ENCODE results near the gene MRPL36. TPM values are rescaled to one million over a fixed set of nuclear protein-coding genes. Genes with fewer than 3 reads are reported as not detected.

MRPL36 gene
- polyA plus RNA-seq, 5 donors, result 22.7 to 32.5 (median 27.5) TPM

DNA sequence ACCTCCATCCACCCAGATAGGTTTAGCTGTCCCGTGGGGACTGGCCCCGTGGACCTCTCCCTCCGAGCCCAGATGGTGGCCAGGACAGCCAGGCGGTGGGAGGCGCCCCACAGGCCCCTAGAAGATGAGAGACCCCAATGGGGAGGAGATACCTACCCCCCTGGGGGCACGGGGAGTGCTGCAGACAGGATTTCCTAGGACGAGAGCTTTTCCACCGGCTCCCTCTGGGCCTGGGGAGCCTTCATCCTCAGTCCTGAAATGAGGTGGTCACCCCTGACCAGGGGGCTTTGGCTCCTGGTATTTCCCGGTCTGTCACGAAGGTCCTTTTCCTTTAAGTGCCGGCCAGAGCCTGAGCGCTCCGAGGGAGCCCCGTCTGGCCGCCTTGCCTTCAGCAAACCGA, 46.8 kb downstream of the MRPL36 start:
- DNase-seq, result no peak

DNA sequence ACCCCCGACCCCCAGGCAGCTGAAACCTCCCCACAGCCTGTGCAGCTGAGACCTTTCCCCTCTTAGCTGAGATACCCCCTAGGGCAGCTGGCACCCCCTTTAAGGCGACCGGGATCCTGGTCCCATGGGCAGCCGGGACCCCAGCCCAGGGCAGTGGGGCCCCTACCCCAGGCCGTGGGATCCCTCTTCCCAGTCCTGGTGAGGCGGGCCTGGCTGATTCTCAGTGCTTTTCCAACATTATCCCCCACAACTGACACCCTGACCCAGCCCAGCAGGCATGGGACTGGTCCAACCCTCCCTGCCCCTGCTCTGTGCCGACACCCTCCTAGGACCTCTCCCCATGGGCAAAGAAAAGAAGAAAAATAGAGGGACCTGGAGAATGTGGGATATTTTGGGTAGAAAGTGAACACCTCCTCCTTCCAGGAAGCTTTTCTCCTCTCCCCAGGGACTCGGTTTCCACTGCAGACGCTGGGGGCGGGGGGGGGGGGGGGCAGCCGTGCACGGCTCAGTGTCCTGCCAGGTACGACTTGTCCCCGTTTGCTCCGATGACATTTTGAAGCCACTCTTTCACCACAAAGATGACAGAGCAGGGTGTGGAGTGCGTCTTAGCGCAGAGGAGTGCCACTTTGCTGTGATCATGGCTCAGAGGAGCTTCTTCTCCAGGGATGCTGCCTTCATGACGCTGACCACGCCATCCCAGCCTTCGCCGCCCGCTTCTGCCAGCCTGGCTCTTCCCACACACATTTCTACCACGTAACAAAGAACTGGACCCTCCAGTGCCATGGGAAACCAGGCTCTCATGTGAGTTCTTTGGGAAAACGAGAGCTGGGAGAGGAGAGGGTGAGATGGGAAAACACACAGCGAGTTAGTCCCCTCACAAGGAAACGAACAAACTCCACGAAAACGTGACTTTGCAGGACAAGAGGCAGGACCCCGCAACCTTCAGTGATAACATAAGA, 47.5 kb downstream of the MRPL36 start:
- no peak for DNase-seq

- DNase-seq, result no peak
Observed at GRCh38 chr5:1751026-1751863, 48.4 kb downstream of the MRPL36 start.

- DNase-seq, result no peak
Observed at GRCh38 chr5:1750469-1750868, 49.2 kb downstream of the MRPL36 start.

DNA sequence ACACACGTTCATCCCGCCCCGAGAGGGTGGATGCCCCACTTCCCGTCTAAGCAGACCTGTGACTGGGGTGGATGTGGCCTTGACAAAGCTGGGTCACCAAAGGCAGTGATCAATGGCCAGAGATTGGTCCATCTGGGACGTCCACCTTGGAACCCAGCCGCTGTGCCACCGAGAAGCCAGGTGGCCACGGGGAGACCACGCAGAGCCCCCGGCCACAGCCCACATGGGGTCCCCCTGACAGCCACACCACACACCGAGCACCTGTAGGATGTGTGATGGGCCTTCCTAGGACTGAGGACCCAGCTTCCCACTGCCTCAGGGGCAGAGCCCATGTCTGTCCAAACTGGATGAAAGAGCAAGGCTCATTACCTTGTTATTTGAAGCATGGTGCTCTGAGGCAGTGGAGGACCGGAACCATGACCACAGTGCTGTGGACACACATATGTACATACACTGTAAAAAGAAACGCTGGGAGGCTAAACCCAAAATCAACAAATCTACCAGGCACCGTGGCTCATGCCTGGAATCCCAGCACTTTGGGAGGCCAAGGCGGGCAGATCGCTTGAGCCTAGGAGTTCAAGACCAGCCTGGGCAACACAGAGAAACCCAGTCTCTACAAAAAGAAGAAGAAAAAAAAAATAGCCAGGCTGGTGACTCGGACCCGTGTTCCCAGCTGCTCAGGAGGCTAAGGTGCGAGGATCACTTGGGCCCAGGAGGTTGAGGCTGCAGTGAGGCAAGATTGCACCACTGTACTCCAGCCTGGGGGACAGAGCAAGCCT, 50.1 kb downstream of the MRPL36 start:
- DNase-seq, result no peak

DNA sequence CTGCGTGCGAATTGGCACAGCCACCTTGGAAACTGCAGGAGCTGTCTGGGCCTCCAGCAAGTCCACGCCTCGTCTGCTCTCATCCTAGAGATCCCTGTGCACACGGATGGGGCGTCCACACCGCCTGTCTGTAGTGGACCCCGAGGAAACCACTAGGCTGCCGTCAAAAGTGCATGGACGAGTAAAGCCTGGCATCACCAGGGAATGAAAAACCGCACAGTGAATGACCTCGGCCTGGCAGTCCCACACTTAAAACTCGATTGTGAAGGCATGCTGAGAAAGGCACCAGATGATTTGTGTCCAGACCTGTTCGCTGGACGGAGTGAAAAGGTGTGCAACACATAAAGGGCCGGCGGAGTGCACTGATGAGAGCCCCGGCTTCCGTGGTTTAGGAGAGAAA, 50.8 kb downstream of the MRPL36 start:
- DNase-seq, result no peak

Other genes with a start within 250 kb of the MRPL36 start
- gene NDUFS6, start 1.6 kb upstream of the MRPL36 start, polyA plus RNA-seq (ENCODE audit: insufficient read depth in 1 of 5, insufficient read length in 5 of 5, low replicate concordance in 1 of 5), result 10 to 100 TPM; 29.9 to 67.8 (median 38.1) TPM
- not detected for gene IRX4, start 83.1 kb upstream of the MRPL36 start, polyA plus RNA-seq (ENCODE audit: insufficient read depth in 1 of 5, insufficient read length in 5 of 5, low replicate concordance in 1 of 5)

All from right lung (tissue), 5 donors.